NT2/D1 (cell line): ENCODE data around the gene E2F6.

Experiments used
- DNase-seq: peaks from one replicate; pipeline ENCODE4 v3.0.0-alpha.2; 2011; ENCODE audit warnings: low read depth, low spot score
- H3K27me3 ChIP-seq: 2 replicates; pipeline ENCODE4 v1.6.0; 2011; ENCODE audit warnings: mild to moderate bottlenecking; ENCODE audit not compliant: insufficient read length, insufficient read depth
- H3K36me3 ChIP-seq: 2 replicates; pipeline ENCODE4 v1.6.1; 2011; ENCODE audit warnings: mild to moderate bottlenecking, low read length, mixed read lengths; ENCODE audit not compliant: insufficient read depth, insufficient read length
- H3K4me1 ChIP-seq: 2 replicates; pipeline ENCODE4 v1.5.1; 2011; ENCODE audit not compliant: insufficient read depth, insufficient read length
- H3K4me3 ChIP-seq: 2 replicates; pipeline ENCODE4 v1.5.1; 2011; ENCODE audit warnings: low read depth; ENCODE audit not compliant: insufficient read length
- H3K9ac ChIP-seq: 2 replicates; pipeline ENCODE4 v1.6.0; 2011; ENCODE audit warnings: low read depth; ENCODE audit not compliant: insufficient read length
- H3K9me3 ChIP-seq: 2 replicates; pipeline ENCODE4 v1.5.1; 2011; ENCODE audit warnings: mild to moderate bottlenecking, low read length; ENCODE audit not compliant: insufficient read depth
- SUZ12 ChIP-seq: IDR thresholded peaks from 2 replicates; pipeline ENCODE4 v1.6.1; 2011; ENCODE audit not compliant: insufficient read length, insufficient read depth; ENCODE audit errors: extremely low read depth
- YY1 ChIP-seq: IDR thresholded peaks from 2 replicates; pipeline ENCODE4 v1.6.1; 2011; ENCODE audit not compliant: insufficient read length, insufficient read depth
- ZNF274 ChIP-seq: IDR thresholded peaks from 2 replicates; pipeline ENCODE4 v1.6.1; 2011; ENCODE audit warnings: mild to moderate bottlenecking, low read depth, low read length

E2F6 gene

DNA sequence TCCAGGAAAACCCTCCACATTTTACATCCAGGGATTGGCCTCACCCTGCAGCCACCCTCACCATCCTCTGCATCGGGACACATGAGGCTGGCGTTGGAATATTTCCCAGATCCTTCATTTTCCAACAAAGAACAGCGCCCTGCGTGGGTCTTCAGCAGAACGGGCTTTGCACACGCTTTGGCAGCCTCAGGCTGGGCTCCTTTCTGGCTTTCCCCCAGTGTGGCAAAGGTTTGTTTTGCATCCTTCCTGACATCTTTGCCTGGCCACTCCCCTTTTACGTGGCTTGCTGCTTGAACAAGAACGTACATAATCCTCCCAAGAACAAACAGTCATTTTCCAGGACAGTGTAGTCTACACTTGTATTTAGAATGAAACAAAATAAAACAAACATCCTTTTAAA lies 42.3 kb upstream of the E2F6 start:
- H3K9me3 ChIP-seq = 0 out of 2 replicates have a peak, but pooled peaks cover 5% of the 10 kb centered on the region

DNA sequence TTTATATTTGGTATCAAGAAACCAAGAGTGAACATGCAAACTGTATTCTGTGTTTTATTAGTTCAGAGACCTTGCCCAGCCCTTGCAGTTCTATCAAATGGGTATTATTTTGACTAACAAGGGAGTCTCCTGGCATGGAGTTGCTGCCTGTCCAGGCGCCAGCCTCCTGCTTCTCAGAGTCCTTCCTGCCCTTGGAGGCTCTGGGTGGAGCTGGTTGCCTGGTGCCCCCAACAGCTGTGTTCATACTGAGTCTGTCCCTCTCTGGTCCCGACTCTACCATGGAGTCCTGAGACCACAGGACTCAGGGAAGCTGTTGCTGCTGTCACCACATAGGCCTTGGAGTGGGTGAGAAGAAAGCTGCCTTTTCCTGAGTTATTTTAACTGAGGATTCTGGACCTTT lies 41.6 kb upstream of the E2F6 start:
- H3K4me1 ChIP-seq = no peaks in the 10 kb centered on the region
- DNase-seq = no peak
- no peaks in the 10 kb centered on the region for H3K36me3 ChIP-seq
- no peaks in the 10 kb centered on the region for H3K27me3 ChIP-seq
- H3K9me3 ChIP-seq = peaks cover 13% of the 10 kb centered on the region; the same call in 1 of the 2 replicates
- TF ChIP-seq ZNF274 (no peak), YY1 (no peak), SUZ12 (no peak)
- H3K9ac ChIP-seq = no peak overlapping the region
- H3K4me3 ChIP-seq = no peak overlapping the region

More for the DNA sequence above, 42.3 kb upstream of the E2F6 start:
- no peak for TF ChIP-seq SUZ12
- no peak for TF ChIP-seq ZNF274
- TF ChIP-seq YY1 = no peak
- no peaks in the 10 kb centered on the region for H3K36me3 ChIP-seq
- DNase-seq = no peak
- H3K4me3 ChIP-seq = no peak overlapping the region
- H3K27me3 ChIP-seq = no peaks in the 10 kb centered on the region
- no peak overlapping the region for H3K9ac ChIP-seq
- no peaks in the 10 kb centered on the region for H3K4me1 ChIP-seq

DNA sequence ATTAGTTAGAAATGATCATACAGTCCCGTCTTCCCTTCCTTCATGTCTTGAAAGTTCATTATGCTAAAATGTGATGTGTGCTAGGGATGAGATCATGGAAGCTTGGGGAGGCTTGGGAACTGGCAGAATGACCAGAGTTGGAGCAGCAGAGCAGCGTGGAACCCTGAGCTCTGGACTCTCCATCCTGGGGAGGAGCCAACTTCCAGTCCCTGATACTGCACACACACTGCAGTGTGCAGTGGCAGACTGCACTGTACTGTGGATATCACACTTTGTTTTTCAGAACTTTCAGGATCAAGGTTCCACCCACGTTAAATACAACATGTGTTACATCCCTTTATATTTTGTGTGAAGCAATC lies 40.6 kb upstream of the E2F6 start:
- H3K9me3 ChIP-seq = peaks cover 14% of the 10 kb centered on the region; the same call in 1 of the 2 replicates
- H3K9ac ChIP-seq = no peak overlapping the region

DNA sequence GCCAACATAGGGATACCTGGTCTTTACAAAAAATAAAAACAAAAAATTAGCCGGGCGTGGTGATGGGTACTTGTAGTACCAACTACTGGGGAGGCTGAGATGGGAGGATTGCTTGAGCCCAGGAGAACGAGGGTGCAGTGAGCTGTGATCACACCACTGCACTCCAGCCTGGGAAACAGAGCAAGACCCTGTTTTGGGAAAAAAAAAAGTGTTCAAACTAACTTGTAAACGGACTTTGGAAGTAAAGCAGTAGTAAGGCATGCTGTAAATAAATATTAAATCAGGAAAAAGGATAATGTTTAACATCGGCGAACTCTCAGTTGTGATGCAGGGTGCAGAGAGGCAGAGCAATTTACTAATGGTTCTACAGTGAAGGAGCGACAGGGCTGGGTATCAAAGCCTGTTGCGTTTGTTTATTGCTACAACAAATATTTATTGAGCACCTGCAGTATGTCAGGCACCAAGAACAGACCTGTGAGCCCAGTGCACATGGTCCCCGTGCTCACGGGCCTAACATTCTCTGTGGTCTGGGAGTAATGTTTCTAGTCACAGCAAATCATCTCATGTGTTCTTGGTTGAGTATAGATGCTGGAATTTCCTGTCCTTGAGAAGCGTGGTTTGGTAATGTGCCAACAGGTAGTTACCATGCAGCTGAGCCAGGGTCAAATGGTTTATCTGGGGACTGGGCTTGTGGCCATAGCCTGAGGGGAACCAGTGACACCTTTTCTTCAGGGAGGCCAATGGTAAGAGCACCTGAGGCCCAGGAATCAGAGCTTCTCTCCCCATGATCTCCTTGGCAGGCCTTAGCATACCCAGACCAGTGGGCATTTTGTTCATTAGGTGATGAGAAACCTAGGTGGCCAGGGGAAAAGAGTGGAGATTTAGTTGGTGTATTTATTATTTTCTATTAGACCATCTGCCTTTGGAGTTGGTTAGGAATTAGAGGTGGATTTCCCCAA lies 40.0 kb upstream of the E2F6 start:
- Histone ChIP-seq H3K9ac (no peak overlapping the region), H3K4me3 (no peak overlapping the region), H3K27me3 (no peaks in the 10 kb centered on the region), H3K4me1 (no peaks in the 10 kb centered on the region), H3K36me3 (no peaks in the 10 kb centered on the region), H3K9me3 (peaks cover 14% of the 10 kb centered on the region; the same call in 1 of the 2 replicates)
- no peak for DNase-seq
- TF ChIP-seq YY1 (no peak), ZNF274 (no peak), SUZ12 (no peak)

More for the DNA sequence above, 40.6 kb upstream of the E2F6 start:
- DNase-seq = no peak
- Histone ChIP-seq H3K4me1 (no peaks in the 10 kb centered on the region), H3K27me3 (no peaks in the 10 kb centered on the region), H3K36me3 (no peaks in the 10 kb centered on the region), H3K4me3 (no peak overlapping the region)
- TF ChIP-seq YY1 (no peak), ZNF274 (no peak), SUZ12 (no peak)

DNA sequence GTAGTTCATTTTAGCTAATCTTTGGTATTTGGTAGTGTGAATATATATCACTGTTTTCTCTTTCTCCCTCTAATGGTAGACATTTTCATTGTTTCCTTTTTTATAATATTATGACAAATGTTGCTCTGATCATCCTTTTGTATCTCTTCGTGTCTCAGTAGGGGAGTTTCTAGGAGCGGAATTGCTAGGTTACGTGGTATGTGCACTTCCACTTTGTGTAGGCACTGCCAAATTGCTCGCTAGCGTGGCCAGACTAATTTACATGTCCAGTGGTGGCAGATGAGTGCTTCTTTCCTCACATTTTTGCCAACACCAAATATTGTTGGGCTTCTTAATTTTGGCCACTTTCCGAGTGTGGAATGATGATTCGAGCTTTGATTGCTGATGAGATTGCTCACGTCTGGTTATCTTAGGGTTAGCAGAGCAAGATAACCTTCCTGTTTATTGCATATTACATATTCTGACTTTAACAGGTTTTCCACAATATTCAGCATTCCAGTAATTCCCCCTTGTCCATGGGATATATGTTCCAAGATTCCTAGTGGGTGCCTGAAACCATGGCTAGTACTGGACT lies 37.5 kb upstream of the E2F6 start:
- H3K4me1 ChIP-seq = peaks cover 3% of the 10 kb centered on the region
- peaks cover 14% of the 10 kb centered on the region; the same call in 1 of the 2 replicates for H3K9me3 ChIP-seq
- TF ChIP-seq ZNF274 (no peak), SUZ12 (no peak), YY1 (no peak)
- no peaks in the 10 kb centered on the region for H3K27me3 ChIP-seq
- no peak overlapping the region for H3K9ac ChIP-seq
- H3K36me3 ChIP-seq = no peaks in the 10 kb centered on the region
- H3K4me3 ChIP-seq = no peak overlapping the region
- DNase-seq = no peak

DNA sequence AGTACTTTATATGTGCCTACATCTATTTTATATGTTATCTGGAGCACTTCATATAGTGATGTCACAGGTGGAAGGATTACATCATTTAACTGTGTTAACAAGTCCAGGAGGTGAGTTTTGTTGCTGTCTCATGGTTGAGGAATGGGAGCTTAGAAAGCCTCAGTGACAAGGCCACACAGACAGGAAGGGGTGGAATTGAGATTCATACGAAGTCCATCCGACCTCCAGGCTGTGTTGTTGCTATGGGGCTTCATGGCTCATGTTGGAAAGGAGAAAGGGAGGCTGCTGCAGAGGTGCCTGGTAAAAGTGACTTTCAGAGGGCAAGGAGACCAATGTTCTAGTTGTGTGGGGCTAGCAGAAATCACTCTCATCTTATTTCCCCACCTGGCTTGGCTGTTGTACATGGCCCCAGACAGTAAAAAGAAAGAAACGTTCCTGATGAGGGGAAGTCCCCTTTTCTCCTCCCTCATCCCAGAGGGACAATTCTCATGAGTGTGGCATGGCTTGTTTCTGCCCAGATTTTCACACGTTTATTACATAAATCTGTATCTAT lies 36.9 kb upstream of the E2F6 start:
- Histone ChIP-seq H3K9ac (no peak overlapping the region), H3K27me3 (no peaks in the 10 kb centered on the region), H3K4me1 (peaks cover 5% of the 10 kb centered on the region), H3K9me3 (peaks cover 14% of the 10 kb centered on the region; the same call in 1 of the 2 replicates), H3K4me3 (no peak overlapping the region), H3K36me3 (no peaks in the 10 kb centered on the region)
- no peak for DNase-seq
- TF ChIP-seq SUZ12 = no peak

DNA sequence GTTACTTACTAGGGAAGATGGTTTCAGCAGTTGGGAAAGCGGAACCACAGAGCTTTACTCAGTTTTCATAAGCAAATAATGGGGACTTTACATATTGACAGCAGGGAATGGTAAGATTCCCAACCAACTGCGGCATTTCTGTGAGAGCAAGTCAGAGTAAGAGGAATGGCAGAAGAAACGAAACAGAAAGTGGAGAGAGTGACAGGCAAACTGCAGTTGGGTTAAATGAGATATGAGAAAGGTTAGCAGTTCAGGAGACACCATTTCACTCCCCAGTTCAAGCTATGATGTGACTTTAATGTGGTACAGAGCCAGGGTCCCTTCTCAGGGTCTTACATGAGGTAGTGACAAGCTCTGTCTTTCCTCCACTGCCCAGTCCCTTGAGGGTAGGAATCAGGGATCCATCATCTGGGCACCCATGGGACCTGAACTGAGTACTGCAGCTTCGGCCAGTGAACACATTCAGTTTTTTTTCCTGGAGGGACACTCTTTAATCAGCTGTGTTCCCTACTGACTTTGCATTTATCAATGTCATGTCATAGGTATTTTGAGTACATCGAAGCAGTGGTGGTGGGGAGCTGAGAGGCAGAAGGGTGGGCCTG lies 34.8 kb upstream of the E2F6 start:
- Histone ChIP-seq H3K4me3 (no peak overlapping the region), H3K9ac (no peak overlapping the region), H3K36me3 (no peaks in the 10 kb centered on the region), H3K9me3 (peaks cover 14% of the 10 kb centered on the region; the same call in 1 of the 2 replicates), H3K4me1 (peaks cover 8% of the 10 kb centered on the region), H3K27me3 (no peaks in the 10 kb centered on the region)
- no peak for DNase-seq
- TF ChIP-seq SUZ12 (no peak), YY1 (no peak), ZNF274 (no peak)
